ENCODE results near the gene JAG2.

The JAG2 gene

GRCh38 chr14:105165134-105165704, 3.4 kb downstream of the JAG2 start:
- no peak for DNase-seq (ENCODE audit: low spot score)

GRCh38 chr14:105163040-105163742, 5.4 kb downstream of the JAG2 start:
- no peak for DNase-seq (ENCODE audit: low spot score)

DNA sequence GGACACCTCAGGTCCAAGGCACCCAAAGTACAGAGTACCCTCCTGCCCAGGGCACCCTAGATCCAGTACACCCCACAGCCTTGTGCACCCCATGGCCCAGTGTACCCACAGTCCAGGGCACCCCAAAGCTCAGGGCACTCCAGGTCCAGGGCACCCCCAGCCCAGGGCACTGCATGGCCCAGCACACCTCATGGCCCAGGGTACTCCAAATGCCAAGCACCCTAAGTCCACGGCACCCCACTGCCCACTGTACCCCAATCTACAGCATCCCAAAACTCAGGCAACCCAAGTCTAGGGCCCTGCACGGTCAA, 6.0 kb downstream of the JAG2 start:
- no peak for DNase-seq (ENCODE audit: low spot score)

- DNase-seq (ENCODE audit: low spot score), result no peak
Observed at GRCh38 chr14:105161964-105162668, 6.5 kb downstream of the JAG2 start.

- no peak for DNase-seq (ENCODE audit: low spot score)
Observed at GRCh38 chr14:105161309-105161708, 7.3 kb downstream of the JAG2 start.

DNA sequence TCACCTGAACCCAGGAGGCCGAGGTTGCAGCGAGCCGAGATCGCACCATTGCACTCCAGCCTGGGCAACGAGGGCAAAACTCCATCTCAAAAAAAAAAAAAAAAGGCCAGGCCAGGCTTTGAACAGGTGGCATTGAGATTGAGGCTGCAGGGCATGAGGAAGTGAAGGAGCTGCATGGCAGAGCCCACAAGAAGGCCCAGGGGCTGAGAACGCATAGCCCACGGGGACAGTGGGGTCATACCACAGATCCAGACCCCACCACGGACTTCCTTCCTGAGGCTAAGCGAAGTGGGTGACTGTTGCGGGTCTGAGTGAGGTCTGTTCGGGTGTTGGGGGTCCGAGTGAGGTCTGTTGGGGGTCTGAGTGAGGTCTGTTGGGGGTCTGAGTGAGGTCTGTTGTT, 7.8 kb downstream of the JAG2 start:
- DNase-seq (ENCODE audit: low spot score), result no peak

GRCh38 chr14:105159344-105159743, 9.2 kb downstream of the JAG2 start:
- DNase-seq (ENCODE audit: low spot score), result no peak

- no peak for DNase-seq (ENCODE audit: low spot score)
Observed at GRCh38 chr14:105158794-105159193, 9.8 kb downstream of the JAG2 start.

DNA sequence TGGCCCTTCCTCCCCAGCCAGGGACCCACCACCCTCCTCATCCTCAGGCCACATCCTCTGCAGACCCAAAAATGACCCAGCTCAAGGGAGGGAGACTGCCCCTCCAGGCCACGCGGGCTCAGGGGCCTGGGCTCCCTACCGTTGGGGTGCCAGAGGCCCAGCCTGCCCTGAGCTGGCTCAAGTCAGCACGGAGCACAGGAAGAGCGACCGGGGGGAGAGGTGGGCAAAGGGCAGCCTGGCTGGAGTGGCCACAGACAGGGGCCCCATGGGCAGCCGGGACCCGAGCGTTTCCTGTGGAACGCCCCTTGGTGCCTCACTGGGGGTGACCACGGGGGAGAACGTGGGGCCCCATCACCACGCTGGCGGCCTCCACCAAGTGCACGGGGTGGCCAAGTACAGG, 10.7 kb downstream of the JAG2 start:
- DNase-seq (ENCODE audit: low spot score), result no peak

- no peak for DNase-seq (ENCODE audit: low spot score)
Observed at GRCh38 chr14:105156414-105157375, 11.9 kb downstream of the JAG2 start.

DNA sequence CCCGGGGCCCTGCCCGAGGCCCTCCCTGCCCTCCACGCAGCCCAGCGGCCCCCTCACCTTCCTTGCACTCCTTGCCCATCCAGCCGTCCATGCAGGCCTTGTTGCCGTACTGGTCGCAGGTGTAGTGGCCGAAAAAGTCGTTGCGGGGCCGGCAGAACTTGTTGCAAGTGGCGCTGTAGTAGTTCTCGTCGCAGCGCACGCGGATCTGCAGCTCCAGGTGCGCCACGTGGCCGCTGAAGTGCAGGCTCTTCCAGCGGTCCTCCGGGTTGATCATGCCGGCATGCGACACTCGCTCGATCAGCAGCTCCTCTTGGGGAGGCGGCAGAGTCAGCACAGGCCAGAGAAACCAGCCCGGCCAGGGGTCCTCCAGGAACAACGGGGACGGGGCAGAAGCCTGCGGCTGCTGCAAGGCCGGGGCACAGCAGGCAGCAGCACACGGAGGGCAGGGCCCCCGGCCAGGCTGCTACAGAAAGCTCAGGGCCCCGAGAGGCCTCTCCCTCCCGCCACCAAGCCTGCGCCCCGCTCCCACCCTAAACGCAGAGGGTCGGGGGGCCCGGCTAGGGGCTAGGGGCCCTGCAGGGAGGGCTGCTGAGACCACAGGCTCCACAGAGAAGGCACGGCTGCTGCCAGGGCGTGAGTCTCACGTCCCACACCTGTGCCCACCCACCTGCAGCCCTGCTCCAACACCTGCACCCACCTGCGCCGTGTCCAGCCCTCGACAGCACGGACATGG, 12.7 kb downstream of the JAG2 start:
- no peak for DNase-seq (ENCODE audit: low spot score)

- DNase-seq (ENCODE audit: low spot score), result no peak
Observed at GRCh38 chr14:105155071-105155651, 13.4 kb downstream of the JAG2 start.

GRCh38 chr14:105154476-105154871, 14.1 kb downstream of the JAG2 start:
- DNase-seq (ENCODE audit: low spot score), result no peak

- no peak for DNase-seq (ENCODE audit: low spot score)
Observed at GRCh38 chr14:105153739-105154475, 14.7 kb downstream of the JAG2 start.

- DNase-seq (ENCODE audit: low spot score), result no peak
Observed at GRCh38 chr14:105153331-105153731, 15.2 kb downstream of the JAG2 start.

DNA sequence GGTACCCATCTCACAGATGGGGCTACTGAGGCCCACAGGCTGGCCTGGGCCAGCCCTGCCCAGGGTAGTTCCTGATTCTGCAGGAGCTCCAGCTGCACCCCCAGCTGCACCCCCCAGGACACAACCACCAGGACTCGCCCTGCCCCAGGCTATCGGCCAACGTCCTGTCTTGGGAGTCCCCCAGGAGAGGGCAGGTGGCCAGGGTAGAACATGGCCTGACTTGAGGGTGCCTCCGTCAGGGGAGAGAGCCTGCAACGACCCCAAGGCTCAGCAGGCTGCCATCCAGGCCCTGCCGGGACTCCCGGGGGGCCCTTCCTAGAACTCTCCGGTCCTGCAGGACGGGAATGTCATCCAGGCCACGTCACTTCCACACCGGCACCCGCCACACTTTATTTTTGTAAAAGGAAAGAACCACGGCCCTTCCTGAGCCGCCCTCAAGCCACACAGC, 15.8 kb downstream of the JAG2 start:
- DNase-seq (ENCODE audit: low spot score), result no peak

GRCh38 chr14:105151838-105152793, 16.5 kb downstream of the JAG2 start:
- DNase-seq (ENCODE audit: low spot score), result peak; percentile 48

- DNase-seq (ENCODE audit: low spot score), result no peak
Observed at GRCh38 chr14:105151084-105151837, 17.3 kb downstream of the JAG2 start.

All from germinal center (tissue), 1 donor.